ENCODE measurements around the gene SGMS2. TPM values are rescaled to one million over a fixed set of nuclear protein-coding genes. Genes with fewer than 3 reads are reported as not detected.

Gene SGMS2
- polyA plus RNA-seq, 1 experiment, result 22.6 TPM

DNA sequence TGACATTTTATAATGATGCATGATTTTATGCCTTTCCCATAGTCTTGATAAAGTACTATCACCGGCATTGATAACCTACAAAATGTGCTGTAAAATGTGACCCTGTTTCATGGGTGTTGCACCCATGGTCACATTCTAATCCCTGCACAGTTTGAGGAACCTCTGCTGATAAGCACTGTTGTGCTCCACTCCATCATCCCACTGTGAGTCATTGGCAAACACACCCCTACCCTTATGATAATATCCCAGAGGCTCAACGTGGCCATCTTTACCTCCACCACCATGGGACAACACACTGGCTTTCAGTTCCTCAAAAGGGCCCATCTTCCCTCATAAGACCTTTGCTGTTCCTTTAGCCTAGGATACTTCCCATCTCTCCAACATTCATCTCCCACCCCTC lies 32.0 kb upstream of the SGMS2 start:
- ChIA-PET CTCF (interaction anchor here (0.9 kb wide), 1 partner anchor 34 kb away, joined by 3 read pairs; no protein-coding TSS in a partner anchor), POLR2A (interaction anchor here (0.8 kb wide), 1 partner anchor 9 kb away, joined by 10 read pairs; no protein-coding TSS in a partner anchor)
- Histone ChIP-seq H3K4me3 (ENCODE audit: low read depth, low read length) (no peak overlapping the region), H3K36me3 (ENCODE audit: control insufficient read depth, insufficient read depth, low read length) (no peaks in the 10 kb centered on the region), H3K27me3 (ENCODE audit: control insufficient read depth, insufficient read depth, low read length) (peaks cover 10% of the 10 kb centered on the region)
- DNase-seq (ENCODE audit: low read depth), result no peak
- TF ChIP-seq, protein P1, sequence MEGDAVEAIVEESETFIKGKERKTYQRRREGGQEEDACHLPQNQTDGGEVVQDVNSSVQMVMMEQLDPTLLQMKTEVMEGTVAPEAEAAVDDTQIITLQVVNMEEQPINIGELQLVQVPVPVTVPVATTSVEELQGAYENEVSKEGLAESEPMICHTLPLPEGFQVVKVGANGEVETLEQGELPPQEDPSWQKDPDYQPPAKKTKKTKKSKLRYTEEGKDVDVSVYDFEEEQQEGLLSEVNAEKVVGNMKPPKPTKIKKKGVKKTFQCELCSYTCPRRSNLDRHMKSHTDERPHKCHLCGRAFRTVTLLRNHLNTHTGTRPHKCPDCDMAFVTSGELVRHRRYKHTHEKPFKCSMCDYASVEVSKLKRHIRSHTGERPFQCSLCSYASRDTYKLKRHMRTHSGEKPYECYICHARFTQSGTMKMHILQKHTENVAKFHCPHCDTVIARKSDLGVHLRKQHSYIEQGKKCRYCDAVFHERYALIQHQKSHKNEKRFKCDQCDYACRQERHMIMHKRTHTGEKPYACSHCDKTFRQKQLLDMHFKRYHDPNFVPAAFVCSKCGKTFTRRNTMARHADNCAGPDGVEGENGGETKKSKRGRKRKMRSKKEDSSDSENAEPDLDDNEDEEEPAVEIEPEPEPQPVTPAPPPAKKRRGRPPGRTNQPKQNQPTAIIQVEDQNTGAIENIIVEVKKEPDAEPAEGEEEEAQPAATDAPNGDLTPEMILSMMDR (IDR thresholded peaks at IDR 0.05; ENCODE audit: insufficient read depth, low read depth, low read length), result no peak

DNA sequence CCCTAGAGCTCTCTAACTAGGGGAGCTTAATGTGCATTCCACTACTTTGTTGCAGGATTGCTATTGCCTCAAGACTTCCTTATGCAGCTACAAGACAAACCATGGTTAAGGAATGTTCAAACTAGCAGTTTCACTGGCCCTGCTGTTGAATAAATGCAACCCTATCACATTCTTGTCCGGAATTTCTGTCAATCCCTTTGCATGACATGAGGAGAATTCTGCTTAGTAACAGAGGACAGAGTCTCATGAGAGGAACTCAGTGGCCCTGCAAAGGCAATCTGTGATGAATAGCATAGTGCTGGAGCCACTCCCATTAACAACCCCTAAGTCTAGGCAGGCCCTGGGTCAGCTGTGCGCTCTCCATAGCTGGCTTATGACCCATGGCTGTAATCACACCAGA lies 30.7 kb upstream of the SGMS2 start:
- ChIA-PET POLR2A (no interaction called here), CTCF (interaction anchor here (0.8 kb wide), 1 partner anchor 48 kb away, joined by 4 read pairs; no protein-coding TSS in a partner anchor)
- no peak for DNase-seq (ENCODE audit: low read depth)
- Histone ChIP-seq H3K36me3 (ENCODE audit: control insufficient read depth, insufficient read depth, low read length) (no peaks in the 10 kb centered on the region), H3K27me3 (ENCODE audit: control insufficient read depth, insufficient read depth, low read length) (peaks cover 10% of the 10 kb centered on the region), H3K4me3 (ENCODE audit: low read depth, low read length) (no peak overlapping the region)
- TF ChIP-seq, protein P1 (IDR thresholded peaks at IDR 0.05; ENCODE audit: insufficient read depth, low read depth, low read length), result no peak

DNA sequence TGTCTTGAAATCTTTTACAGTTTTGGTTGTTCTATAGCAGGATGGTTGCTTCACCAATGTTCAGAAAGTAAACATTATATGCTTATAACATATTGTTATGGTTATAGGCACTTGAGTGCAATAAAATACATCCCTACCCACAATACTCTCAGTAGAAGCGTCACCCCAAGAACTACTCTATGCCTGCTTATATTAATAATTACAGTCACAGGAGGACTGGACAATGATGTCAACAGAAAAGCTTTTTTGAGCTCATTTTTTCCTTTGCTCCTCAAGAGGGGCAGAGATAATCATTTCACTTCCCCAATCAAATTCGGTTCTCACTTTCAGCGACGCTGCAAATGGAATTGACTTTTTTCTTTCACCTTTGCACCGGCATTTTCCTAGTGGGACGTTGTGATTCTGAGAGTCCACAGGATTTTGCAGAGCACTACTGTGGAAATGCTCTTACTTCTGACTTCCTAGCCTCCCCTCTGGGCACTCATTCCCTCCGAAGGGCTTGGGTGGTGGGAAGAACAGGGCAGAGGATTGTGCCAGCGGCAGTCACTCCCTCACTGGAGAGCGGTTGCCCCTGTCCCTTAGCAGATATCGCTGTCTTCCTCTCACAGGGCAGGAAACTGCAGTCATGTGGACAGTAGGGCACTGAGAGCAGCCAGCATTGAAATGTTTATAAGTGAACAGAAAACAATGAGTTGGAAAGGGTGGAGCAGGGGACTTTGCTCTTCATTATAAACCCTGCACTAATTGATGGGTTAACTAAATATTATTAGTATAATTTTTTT lies 24.9 kb upstream of the SGMS2 start:
- CTCF ChIA-PET, result interaction anchor here (0.6 to 1.1 kb wide), 2 partner anchors 10 to 779 kb away, joined by 3 to 5 read pairs; no protein-coding TSS in a partner anchor
- H3K36me3 ChIP-seq (ENCODE audit: control insufficient read depth, insufficient read depth, low read length), result no peaks in the 10 kb centered on the region
- H3K27me3 ChIP-seq (ENCODE audit: control insufficient read depth, insufficient read depth, low read length), result peaks cover 4% of the 10 kb centered on the region; the same call in 1 of the 2 replicates
- TF ChIP-seq, protein P1 (IDR thresholded peaks at IDR 0.05; ENCODE audit: insufficient read depth, low read depth, low read length), result no peak
- POLR2A ChIA-PET, result no interaction called here
- no peak for DNase-seq (ENCODE audit: low read depth)
- no peak overlapping the region for H3K4me3 ChIP-seq (ENCODE audit: low read depth, low read length)

DNA sequence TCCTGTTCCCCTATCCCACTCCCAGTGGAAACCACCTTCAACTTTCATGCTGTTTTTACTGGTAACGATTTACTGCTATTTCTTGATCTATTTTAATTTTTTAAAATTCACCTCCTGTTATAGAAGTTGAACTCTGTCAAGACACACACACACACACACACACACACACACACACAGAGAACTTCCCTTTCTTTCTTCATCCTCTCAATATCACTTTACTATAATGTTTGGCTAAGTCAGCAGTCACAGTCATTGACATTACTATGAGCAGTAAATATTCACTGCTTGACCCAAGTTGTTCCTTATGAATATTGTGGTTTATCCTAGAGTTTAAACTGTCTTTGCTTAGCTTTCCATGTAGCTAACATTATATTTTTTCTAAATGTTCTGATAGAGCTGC lies 24.0 kb upstream of the SGMS2 start:
- no peaks in the 10 kb centered on the region for H3K36me3 ChIP-seq (ENCODE audit: control insufficient read depth, insufficient read depth, low read length)
- peaks cover 3% of the 10 kb centered on the region; the same call in 1 of the 2 replicates for H3K27me3 ChIP-seq (ENCODE audit: control insufficient read depth, insufficient read depth, low read length)
- no peak for DNase-seq (ENCODE audit: low read depth)
- TF ChIP-seq, protein P1 (IDR thresholded peaks at IDR 0.05; ENCODE audit: insufficient read depth, low read depth, low read length), result no peak
- ChIA-PET CTCF (interaction anchor here (1.0 kb wide), 1 partner anchor 10 kb away, joined by 3 read pairs; no protein-coding TSS in a partner anchor), POLR2A (no interaction called here)
- no peak overlapping the region for H3K4me3 ChIP-seq (ENCODE audit: low read depth, low read length)

DNA sequence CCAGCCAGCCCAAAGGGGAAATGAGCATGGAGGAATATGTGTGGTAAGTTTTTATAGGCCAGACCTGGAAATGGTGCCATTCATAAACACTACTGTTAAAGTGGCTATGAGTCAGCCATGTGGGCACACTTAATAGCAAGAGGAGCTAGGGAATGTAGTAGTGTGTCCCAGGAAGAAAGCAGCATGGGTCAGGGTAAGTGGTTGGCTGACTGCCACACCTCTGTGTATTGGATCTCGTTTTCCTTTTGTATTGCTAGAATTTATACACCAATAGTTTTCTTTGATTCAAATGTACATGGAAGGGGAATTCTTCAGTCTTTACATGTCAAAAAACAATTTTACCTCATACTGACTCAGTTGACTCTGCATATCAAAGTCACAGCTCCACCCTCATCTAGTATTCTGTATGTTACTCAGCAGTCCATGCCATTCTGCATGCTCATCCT lies 22.9 kb upstream of the SGMS2 start:
- Histone ChIP-seq H3K36me3 (ENCODE audit: control insufficient read depth, insufficient read depth, low read length) (no peaks in the 10 kb centered on the region), H3K4me3 (ENCODE audit: low read depth, low read length) (no peak overlapping the region), H3K27me3 (ENCODE audit: control insufficient read depth, insufficient read depth, low read length) (peaks cover 3% of the 10 kb centered on the region; the same call in 1 of the 2 replicates)
- POLR2A ChIA-PET, result interaction anchor here (0.5 kb wide), 1 partner anchor 9 kb away, joined by 10 read pairs; no protein-coding TSS in a partner anchor
- TF ChIP-seq, protein P1 (IDR thresholded peaks at IDR 0.05; ENCODE audit: insufficient read depth, low read depth, low read length), result no peak
- no peak for DNase-seq (ENCODE audit: low read depth)
- CTCF ChIA-PET, result interaction anchor here (1.0 kb wide), 1 partner anchor 77 kb away, joined by 3 read pairs; no protein-coding TSS in a partner anchor
